GM20431 (cell line): Measurements from ENCODE around the gene SLC5A4.
"Not testable (repeated sequence)": the region's sequence is repeated elsewhere in the genome, so short reads cannot be mapped to it uniquely, and the experiment has no call there.

Experiments used
- in situ Hi-C: fragments of 300-500 bp; cut with MseI, MboI; formaldehyde crosslinking; loops from one replicate; pipeline ENCODE4 v1.15.0; 2020; ENCODE audit warnings: low sequenced_read_pairs; ENCODE audit not compliant: unreplicated experiment

The SLC5A4 gene

DNA sequence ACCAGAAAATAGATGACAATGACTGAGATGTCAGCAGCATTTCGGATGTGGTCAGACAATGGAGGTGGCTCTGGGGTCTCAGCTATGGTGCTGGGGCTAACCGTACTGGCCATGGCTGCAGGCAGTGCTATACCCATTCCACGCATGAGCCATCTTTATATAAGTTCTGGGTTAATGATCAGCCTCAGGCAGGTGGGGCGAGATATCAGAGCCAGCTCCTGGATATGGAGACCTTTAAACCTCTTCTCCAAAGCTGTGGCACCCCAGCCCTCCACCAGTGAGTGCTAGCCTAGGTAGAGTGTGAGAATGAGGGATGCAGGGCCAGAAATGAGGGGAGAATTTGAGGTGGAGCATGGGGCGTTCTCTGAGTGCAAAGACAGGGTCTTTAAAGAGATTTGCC, at the start of gene SLC5A4:
Gene SLC5A4 (minus strand): TSS at position 131 of the 400 bp plus-strand sequence. CDS start 18 bp downstream, at position 113.
- in situ Hi-C loops: loop anchor here (25.0 kb wide), 1 partner anchor 268 kb away; no protein-coding TSS in a partner anchor

DNA sequence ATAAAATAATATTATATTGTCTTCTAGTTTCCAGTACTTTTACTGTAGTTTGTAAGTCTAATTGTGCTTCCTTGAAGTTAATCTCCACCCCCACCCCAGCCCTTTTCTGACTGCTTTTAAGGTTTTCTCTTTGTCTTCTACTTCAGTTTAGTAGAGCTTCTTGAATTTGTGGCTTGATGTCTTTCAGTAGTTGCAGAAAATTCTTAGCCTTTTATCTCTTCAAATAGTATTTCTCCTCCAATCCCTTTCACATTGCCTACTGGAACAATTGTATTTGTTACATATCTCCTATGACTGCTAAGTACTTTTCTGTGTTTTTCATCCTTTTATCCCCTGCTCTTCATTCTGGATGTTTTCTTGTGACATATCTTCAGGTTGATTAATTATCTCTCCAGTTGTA, 38.8 kb upstream of the SLC5A4 start:
- in situ Hi-C loops: not testable (repeated sequence)

DNA sequence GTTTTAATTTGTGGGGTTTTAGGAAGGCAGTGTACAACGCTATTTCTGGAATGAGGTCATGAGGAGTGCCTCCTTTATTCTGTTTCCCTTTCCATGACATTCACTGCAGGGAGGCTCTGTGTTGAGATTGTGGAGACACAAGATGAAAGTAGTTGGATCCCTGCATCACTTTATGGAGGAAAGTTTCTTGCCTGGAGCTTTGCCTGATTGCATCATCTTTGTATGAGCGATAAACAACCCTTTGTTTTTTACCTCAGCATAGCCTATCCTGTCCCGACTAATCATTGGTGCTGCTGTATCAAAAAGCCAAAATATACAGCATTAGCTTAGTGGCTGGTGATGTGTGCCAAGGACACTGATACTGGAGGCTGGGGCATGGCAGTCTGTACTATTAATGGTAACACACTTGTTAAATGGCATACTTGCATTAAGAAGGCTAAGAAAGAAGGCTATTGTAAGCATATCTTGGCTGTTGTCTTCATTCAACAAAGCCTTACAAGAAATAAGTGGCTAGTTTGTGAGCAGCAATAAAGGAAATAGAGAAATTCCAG, 31.2 kb upstream of the SLC5A4 start:
- in situ Hi-C loops: no loop called here

DNA sequence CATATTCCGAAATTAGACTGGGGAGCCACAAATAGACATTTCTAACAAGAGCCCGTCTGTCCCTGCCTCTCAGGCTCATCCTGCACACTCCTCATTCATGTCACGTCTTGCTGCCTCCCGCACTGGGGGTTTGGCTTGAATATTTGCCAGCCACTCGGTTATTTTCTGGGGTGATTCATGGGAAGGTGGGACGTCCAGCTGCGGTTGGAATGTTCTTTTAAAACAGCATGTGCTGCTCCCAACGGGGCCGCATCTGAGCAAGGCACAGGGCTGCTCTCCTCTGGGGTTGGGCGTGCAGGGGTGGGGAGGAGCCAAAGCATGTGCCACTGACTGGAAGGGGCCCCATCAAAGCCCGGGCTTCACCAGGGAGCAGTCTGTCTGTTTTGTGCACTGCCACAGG, 25.9 kb upstream of the SLC5A4 start:
- in situ Hi-C loops: no loop called here

DNA sequence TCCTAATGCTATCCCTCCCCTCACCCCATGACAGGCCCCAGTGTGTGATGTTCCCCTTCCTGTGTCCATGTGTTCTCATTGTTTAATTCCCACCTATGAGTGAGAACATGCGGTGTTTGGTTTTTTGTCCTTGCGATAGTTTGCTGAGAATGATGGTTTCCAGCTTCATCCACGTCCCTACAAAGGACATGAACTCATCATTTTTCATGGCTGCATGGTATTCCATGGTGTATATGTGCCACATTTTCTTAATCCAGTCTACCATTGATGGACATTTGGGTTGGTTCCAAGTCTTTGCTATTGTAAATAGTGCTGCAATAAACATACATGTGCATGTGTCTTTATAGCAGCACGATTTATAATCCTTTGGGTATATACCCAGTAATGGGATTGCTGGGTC, 20.2 kb upstream of the SLC5A4 start:
- in situ Hi-C loops: not testable (repeated sequence)

DNA sequence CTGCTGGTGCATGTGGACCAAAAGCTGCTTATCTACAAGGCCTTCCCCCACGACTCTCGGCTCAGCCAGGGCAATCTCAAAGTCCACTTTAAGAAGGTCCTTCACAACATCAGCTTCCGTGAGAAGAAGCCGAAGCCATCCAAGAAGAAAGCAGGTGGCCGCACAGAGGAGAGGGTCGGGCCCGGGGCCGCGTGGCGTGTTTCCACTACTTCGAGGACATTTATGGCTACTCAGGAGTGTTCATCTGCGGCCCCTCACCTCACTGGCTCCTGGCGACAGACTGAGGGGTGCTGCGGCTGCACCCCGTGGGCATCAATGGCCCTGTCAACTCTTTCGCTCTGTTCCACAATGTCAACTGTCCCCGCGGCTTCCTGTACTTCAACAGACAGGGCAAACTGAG, 16.2 kb upstream of the SLC5A4 start:
- in situ Hi-C loops: loop anchor here (25.0 kb wide), 1 partner anchor 284 kb away; no protein-coding TSS in a partner anchor

DNA sequence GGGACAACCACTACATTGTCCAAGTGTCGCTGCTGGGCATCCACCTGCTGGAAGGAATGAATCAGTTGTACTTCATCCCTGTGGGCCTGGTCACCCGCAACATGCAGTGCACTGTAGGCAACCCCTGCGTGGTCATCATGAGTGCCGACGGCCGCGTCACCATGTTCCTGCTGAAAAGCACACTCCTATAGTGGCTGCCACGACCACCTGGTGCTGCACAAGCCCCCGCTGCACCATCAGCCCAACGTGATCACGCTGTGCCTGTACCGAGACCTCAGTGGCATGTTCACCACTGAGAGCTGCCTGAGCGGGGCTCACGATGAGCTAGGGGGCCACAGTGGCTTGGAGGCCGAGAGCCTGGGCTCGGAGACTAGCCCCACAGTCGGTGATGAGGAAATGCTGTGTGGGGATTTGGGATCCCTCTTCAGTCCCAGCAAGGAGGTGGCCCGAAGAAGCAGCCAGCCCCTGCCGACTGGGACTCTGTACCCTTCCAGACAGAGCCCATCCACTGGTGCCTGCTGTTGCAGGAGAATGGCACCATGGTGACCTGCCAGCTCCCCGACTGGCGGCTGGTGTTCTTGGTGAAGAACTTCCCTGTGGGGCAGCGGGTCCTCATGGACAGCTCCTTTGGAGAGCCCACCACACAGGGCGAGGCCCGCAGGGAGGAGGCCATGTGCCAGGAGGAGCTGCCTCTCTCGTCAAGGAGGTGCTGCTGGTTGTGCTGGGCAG, 15.7 kb upstream of the SLC5A4 start:
- in situ Hi-C loops: loop anchor here (25.0 kb wide), 1 partner anchor 284 kb away; no protein-coding TSS in a partner anchor

DNA sequence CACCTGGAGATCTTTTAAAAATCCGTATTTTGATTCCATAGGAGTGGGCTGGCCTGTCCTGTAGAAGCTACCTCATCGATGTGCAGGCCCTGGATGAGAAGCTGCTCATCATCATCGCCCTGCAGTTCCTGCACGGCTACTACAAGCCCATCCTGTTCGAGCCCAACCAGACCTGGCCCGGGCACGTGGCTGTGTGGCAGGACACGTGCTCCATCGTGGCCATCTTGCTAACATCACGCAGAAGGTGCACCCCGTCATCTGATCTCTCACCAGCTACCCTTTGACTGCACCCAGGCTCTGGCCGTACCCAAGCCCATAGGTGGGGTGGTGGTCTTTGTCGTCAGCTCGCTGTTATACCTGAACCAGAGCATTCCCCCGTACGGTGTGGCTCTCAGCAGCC, 14.2 kb upstream of the SLC5A4 start:
- in situ Hi-C loops: loop anchor here (25.0 kb wide), 1 partner anchor 282 kb away; no protein-coding TSS in a partner anchor

DNA sequence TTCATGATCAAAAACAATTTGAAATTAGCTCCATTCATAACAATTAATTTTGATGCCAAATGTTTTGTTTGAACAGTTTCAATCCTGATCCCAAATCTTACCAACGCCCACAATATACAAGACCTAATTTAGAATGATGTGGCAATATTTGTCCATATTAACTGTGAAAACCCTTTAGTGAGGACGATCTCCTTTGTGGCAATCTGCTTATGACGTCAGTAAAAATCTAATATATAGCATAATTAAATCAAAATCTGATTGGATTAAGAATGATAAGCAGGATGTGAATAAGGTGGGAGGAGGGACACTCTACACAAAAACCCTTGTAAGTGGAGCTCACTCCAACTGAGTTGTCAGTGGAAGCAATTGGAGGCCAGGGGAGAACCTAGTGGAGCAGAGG, 11.9 kb upstream of the SLC5A4 start:
- in situ Hi-C loops: loop anchor here (25.0 kb wide), 1 partner anchor 280 kb away; no protein-coding TSS in a partner anchor

DNA sequence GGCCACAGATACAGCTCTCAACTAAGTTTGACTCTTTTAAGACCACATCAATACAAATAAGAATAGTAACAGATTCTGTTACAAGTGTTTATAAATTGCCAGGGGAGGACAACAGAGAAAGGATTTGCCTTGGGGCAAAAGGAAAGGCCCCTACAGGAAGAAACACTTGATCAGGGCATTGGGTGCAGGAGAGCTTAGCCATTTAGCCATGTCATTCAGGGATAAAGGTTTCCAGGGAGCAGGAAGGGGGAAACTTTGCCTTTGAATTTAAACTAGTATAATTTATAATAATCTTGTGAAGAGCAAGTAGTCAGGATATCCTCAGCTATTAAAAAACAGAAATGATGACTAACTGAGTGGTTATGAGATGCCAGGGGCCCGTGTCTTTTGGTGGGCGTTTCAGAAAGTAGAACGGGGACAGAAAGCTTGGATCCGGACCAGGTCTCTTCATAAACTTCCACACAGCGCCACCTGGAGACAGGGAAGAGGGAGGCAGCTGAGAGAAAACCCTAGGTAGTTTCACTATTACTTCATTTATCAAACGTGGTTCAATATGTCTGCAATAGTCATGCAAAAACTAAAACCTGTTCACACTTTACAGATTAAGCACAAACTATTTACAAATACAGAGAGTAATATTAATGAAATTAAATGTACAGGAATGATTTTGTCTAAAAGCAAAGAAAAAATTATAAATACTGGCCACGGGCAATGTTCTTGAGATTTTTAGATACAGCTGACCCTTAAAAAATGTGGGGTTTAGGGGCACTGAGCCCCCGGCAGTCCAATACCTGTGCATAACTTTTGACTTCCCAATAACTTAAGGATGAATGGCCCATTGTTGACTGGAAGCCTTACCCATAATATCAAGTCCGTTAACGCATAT, 11.0 kb upstream of the SLC5A4 start:
- in situ Hi-C loops: loop anchor here (25.0 kb wide), 1 partner anchor 279 kb away; no protein-coding TSS in a partner anchor

DNA sequence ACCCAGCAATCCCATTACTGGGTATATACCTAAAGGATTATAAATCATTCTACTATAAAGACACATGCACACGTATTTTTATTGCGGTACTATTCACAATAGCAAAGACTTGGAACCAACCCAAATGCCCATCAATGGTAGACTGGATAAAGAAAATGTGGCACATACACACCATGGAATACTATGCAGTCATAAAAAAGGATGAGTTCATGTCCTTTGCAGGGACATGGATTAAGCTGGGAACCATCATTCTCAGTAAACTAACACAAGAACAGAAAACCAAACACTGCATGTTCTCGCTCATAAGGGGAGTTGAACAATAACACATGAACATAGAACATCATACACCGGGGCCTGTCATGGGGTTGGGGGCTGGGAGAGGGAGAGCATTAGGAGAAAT, 8.5 kb upstream of the SLC5A4 start:
- in situ Hi-C loops: loop anchor here (25.0 kb wide), 1 partner anchor 276 kb away; no protein-coding TSS in a partner anchor

DNA sequence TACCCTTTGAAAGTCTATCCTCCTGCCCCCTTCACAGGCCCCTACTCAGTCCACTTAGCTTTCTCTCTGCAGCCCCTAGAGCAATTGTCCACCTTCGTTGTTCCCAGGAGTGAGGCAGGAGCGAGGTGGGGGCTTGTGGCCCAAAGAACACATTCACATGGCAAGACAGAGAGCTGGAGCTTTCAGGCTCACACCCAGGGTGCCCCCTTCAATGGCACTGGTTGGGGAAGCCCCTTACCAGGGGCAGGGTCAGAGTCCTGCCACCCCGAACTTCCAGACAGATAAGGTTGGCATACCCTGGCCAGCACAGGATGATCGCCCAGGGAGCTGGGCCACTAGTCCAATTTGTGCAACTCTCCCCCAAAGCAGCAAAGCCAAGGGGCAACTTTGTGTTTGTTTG, 6.2 kb upstream of the SLC5A4 start:
- in situ Hi-C loops: loop anchor here (25.0 kb wide), 1 partner anchor 274 kb away; no protein-coding TSS in a partner anchor

DNA sequence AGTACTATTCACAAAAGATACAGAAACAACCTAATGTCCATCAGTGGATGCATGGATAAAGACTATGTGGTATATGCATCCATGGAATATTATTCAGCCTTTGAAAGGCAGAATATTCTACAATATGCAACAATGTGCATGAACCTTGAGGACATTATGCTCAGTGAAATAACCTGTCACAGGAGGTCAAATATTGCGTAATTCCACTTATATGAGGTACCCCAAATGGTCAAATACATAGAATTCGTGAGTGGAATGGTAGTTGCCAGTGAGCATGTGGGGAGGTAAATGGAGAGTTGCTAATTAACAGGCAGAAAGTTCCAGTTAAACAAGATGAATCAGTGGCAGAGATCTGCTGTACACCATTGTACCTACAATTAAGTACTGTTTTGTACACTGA, 3.6 kb upstream of the SLC5A4 start:
- in situ Hi-C loops: loop anchor here (25.0 kb wide), 1 partner anchor 271 kb away; no protein-coding TSS in a partner anchor

DNA sequence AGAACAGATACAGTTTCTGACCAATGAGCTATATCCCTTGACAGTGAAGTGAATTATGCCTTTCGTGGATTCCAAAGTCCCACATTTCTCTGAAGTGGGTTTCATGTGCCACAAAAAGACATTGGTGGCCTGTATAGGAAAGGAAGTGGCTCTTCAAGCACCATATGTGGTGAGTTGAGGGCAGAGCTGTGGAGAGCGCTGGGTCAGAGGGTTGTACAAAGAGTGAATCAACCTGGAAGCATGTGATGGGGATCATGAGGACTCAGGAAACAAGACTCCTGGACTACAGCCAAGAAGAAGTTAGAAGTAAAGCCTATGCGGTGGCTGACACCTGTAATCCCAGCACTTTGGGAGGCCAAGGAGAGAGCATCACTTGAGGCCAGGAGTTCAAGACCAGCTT, 579 bp upstream of the SLC5A4 start:
- in situ Hi-C loops: loop anchor here (25.0 kb wide), 1 partner anchor 268 kb away; no protein-coding TSS in a partner anchor

DNA sequence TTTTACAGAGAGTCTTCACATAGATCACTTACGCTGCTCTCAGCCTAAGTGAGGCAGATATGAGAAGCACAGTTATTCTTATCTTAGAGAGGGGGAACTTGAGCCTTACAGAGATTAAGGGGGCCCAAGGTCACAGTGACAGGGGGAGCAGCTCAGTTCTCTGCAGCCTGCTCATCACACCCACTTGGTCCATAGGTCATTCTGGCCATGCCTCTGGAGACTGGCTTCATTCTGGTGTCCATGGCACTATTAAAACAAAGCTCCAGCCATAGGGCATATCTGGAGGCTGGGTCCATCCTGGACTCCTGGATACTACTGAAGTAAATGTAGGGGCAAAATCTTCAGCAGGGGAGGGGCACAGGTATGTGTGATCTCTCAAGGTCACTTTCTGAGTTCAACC, 5.9 kb downstream of the SLC5A4 start:
- in situ Hi-C loops: no loop called here

DNA sequence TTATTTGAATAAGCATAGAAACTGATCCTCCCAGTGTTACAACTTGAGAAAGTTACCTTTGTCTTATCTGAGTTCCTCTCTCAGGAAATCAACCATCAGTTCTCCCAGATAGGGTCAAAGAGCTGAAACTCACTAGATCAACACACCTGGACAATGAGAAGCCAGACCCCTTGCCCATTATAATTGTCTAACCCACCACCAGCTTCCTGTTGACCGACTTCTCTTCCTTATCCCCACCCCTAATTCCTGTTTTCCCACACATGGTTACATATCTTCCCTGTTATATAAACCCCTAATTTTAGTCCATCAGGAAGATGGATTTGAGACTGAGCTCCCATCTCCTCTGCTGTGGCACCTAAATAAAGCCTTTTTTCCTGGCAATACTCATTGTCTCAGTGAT, 6.9 kb downstream of the SLC5A4 start:
- in situ Hi-C loops: no loop called here

DNA sequence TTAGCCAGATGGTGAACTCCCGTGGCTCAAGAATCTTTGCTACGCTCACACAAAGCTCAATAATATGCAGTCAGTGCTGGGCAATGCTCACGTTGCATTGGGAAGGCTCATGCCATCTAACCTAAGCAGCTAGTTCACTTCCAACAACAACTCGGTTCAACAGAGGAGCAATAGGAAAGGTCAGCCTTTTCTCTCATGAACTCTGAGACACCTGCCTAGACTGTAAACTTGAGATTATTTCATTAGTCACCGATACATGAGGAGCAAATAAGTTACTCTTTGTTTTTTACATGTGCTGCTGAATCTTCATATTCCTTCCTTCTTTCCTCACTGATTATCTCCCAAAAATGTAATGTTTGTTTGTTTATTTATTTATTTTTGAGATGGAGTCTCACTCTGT, 9.0 kb downstream of the SLC5A4 start:
- in situ Hi-C loops: no loop called here

DNA sequence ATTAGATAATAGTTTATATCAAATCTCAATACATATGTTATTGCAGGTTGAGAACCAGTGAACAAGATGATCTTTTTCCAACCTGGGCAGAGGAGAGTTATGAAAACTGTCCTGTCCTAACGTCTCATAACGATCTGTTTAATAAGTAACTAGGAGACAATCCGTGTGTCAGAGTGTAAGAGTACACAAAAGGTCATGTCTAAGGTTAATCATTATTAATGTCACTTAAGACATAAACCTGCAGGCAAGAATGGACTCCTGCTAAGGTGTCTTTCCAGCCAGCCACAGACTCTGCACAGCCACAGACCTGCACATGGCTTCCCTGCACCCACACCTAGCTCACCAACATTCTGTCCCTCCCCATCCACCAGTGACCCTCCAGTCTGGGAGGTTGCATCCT, 10.1 kb downstream of the SLC5A4 start:
- in situ Hi-C loops: no loop called here

DNA sequence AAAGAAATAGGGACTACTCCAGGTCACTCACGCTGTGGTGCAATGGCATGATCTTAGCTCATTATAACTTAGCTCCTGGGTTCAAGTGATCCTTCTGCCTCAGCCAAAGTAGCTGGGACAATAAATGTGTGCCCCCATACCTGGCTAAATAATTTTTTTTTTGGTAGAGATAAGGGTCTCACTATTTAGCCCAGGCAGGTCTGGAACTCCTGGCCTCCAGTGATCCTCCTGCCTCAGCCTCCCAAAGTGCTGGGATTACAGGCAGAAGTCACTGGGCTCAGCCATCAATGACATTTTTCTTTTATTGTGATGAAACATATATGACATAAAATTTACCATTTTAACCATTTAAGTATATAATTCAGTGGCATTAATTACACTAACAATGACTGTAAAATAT, 10.6 kb downstream of the SLC5A4 start:
- in situ Hi-C loops: no loop called here

DNA sequence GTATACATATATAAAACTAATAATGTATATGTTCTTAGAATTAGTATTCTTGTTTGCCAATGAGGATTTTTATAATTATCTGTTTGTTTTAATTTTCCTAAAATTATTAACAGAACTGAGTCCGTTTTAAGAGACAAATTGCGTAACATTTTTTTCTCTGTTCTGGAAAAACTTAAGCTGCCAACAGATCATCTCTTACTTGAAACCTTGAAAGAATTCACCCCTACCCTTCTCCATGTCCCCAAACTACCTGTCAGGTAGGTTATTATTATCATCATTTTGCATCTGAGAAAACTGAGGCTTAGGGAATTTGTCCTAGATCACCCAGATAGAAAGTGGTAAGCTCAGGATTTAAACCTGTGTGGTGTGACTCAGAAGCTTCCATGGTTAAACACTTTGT, 14.7 kb downstream of the SLC5A4 start:
- in situ Hi-C loops: no loop called here
